Measurements from ENCODE around the gene CEP170B.

DNA sequence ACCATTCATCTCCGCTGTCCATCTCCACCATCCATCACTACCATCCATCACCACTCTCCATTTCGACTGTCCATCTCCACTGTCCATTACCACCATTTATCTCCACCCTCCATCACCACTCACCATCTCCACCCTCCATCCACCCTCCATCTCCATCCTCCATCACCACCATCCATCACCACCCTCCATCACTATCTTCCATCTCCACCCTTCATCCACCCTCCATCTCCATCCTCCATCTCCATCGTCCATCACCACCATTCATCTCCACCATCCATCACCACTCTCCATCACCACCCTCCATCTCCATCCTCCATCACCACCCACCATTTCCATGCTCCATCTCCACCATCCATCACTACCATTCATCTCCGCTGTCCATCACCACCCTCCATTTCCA is 5.2 kb upstream of the CEP170B start:
- TF ChIP-seq CTCF (IDR thresholded peaks at IDR 0.05), result no peak
- TF ChIP-seq POLR2A (IDR thresholded peaks at IDR 0.05), result no peak
